ENCODE measurements around the gene PCDHGA4.

PCDHGA4 gene

GRCh38 chr5:141366016-141366896, 11.4 kb downstream of the PCDHGA4 start (continued):
- TF ChIP-seq, protein P1, sequence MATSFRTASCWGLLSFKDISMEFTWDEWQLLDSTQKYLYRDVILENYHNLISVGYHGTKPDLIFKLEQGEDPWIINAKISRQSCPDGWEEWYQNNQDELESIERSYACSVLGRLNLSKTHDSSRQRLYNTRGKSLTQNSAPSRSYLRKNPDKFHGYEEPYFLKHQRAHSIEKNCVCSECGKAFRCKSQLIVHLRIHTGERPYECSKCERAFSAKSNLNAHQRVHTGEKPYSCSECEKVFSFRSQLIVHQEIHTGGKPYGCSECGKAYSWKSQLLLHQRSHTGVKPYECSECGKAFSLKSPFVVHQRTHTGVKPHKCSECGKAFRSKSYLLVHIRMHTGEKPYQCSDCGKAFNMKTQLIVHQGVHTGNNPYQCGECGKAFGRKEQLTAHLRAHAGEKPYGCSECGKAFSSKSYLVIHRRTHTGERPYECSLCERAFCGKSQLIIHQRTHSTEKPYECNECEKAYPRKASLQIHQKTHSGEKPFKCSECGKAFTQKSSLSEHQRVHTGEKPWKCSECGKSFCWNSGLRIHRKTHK (tag by site-specific recombination; IDR thresholded peaks at IDR 0.05): no peak
- TF ChIP-seq ZNF791 (tag by site-specific recombination; IDR thresholded peaks at IDR 0.05): no peak

- H3K4me3 ChIP-seq (ENCODE audit: low read depth, low read length): no peak within 1 kb of the TSS
- H3K4me1 ChIP-seq (ENCODE audit: control insufficient read depth, insufficient read depth, low read length): no peaks in the 10 kb centered on the region
- no peak within 1 kb of the TSS for H3K27ac ChIP-seq (ENCODE audit: extremely low read depth, low read depth, low read length)
- no peaks in the 10 kb centered on the region; the same call in 1 of the 2 replicates for H3K9me3 ChIP-seq (ENCODE audit: control insufficient read depth, insufficient read depth, low read depth, low read length)
- ChIA-PET CTCF (interaction anchor here (0.6 to 3.3 kb wide), 28 partner anchors 10 to 222 kb away, joined by 3 to 22 read pairs (median 4); partner anchors contain the start of genes PCDHB10, PCDHGA1, PCDHGA11 and PCDHGA12), POLR2A (no interaction called here)
- no peak for TF ChIP-seq ZNF548 (tag by site-specific recombination; IDR thresholded peaks at IDR 0.05)
- TF ChIP-seq ZNF768 (tag by site-specific recombination; IDR thresholded peaks at IDR 0.05): no peak
- no peak for TF ChIP-seq KLF8 (tag by site-specific recombination; IDR thresholded peaks at IDR 0.05)
- TF ChIP-seq, protein P2, sequence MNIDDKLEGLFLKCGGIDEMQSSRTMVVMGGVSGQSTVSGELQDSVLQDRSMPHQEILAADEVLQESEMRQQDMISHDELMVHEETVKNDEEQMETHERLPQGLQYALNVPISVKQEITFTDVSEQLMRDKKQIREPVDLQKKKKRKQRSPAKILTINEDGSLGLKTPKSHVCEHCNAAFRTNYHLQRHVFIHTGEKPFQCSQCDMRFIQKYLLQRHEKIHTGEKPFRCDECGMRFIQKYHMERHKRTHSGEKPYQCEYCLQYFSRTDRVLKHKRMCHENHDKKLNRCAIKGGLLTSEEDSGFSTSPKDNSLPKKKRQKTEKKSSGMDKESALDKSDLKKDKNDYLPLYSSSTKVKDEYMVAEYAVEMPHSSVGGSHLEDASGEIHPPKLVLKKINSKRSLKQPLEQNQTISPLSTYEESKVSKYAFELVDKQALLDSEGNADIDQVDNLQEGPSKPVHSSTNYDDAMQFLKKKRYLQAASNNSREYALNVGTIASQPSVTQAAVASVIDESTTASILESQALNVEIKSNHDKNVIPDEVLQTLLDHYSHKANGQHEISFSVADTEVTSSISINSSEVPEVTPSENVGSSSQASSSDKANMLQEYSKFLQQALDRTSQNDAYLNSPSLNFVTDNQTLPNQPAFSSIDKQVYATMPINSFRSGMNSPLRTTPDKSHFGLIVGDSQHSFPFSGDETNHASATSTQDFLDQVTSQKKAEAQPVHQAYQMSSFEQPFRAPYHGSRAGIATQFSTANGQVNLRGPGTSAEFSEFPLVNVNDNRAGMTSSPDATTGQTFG (tag by site-specific recombination; IDR thresholded peaks at IDR 0.05; ENCODE audit: borderline replicate concordance): no peak
- TF ChIP-seq GFI1B (tag by site-specific recombination; IDR thresholded peaks at IDR 0.05): no peak
- TF ChIP-seq, protein P3, sequence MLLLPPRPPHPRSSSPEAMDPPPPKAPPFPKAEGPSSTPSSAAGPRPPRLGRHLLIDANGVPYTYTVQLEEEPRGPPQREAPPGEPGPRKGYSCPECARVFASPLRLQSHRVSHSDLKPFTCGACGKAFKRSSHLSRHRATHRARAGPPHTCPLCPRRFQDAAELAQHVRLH (tag by site-specific recombination; IDR thresholded peaks at IDR 0.05): no peak
- H3K36me3 ChIP-seq (ENCODE audit: control insufficient read depth in 2 of 2, insufficient read depth in 1 of 2, low read length in 2 of 2): no peaks in the 10 kb centered on the region
Measured at GRCh38 chr5:141369994-141370848, 15.4 kb downstream of the PCDHGA4 start, which contains the start of gene PCDHGB3. TSS of gene PCDHGB3 (plus strand) at chr5:141370242. CDS start at chr5:141370395, 153 bp downstream.

GRCh38 chr5:141371572-141372475, 17.0 kb downstream of the PCDHGA4 start:
- no peaks in the 10 kb centered on the region for H3K4me1 ChIP-seq (ENCODE audit: control insufficient read depth, insufficient read depth, low read length)
- no peaks in the 10 kb centered on the region; the same call in 1 of the 2 replicates for H3K9me3 ChIP-seq (ENCODE audit: control insufficient read depth, insufficient read depth, low read depth, low read length)
- no peaks in the 10 kb centered on the region for H3K36me3 ChIP-seq (ENCODE audit: control insufficient read depth in 2 of 2, insufficient read depth in 1 of 2, low read length in 2 of 2)
- no peak overlapping the region for H3K4me3 ChIP-seq (ENCODE audit: low read depth, low read length)
- H3K27ac ChIP-seq (ENCODE audit: extremely low read depth, low read depth, low read length): no peak overlapping the region
- ChIA-PET CTCF (interaction anchor here (0.9 to 3.3 kb wide), 8 partner anchors 16 to 194 kb away, joined by 3 to 22 read pairs (median 6); partner anchors contain the start of genes PCDHGA2, PCDHGA4, PCDHGB1 and PCDHGB5), POLR2A (no interaction called here)
- no peak for TF ChIP-seq HIC1 (tag by site-specific recombination; IDR thresholded peaks at IDR 0.05)
- TF ChIP-seq ZNF626 (tag by site-specific recombination; IDR thresholded peaks at IDR 0.05): no peak
- TF ChIP-seq ZNF544 (tag by site-specific recombination; IDR thresholded peaks at IDR 0.05): no peak
- TF ChIP-seq ZNF629 (tag by site-specific recombination; IDR thresholded peaks at IDR 0.05): no peak
- no peak for TF ChIP-seq ZNF362 (tag by site-specific recombination; IDR thresholded peaks at IDR 0.05)
- TF ChIP-seq ZNF280C (tag by site-specific recombination; IDR thresholded peaks at IDR 0.05): no peak
- no peak for TF ChIP-seq FEZF1 (tag by site-specific recombination; IDR thresholded peaks at IDR 0.05)
- TF ChIP-seq ZBTB7A (tag by site-specific recombination; IDR thresholded peaks at IDR 0.05; ENCODE audit: low read depth): no peak
- TF ChIP-seq ZNF837 (tag by site-specific recombination; IDR thresholded peaks at IDR 0.05): no peak

Data from HEK293 (cell line).